Measurements from ENCODE around the gene CLUH.

CLUH gene

GRCh38 chr17:2749784-2750181 is 38.2 kb upstream of the CLUH start:
- TF ChIP-seq CTCF (IDR thresholded peaks at IDR 0.05), result no peak
- Histone ChIP-seq H3K4me3 (ENCODE audit: low read depth in 1 of 2, low read length in 1 of 2) (no peak overlapping the region), H3K27me3 (peaks cover 100% of the 10 kb centered on the region), H3K4me1 (ENCODE audit: control insufficient read depth in 1 of 2, insufficient read depth in 1 of 2, low read depth in 1 of 2, low read length in 1 of 2) (peaks cover 2 to 4% of the 10 kb centered on the region in 2 experiments), H3K36me3 (no peaks in the 10 kb centered on the region), H3K9me3 (no peaks in the 10 kb centered on the region), H3K27ac (no peak overlapping the region)

- peaks cover 100% of the 10 kb centered on the region for H3K27me3 ChIP-seq
- no peak for TF ChIP-seq CTCF (IDR thresholded peaks at IDR 0.05)
Observed at GRCh38 chr17:2749058-2749783, 37.7 kb upstream of the CLUH start, which contains the start of gene CCDC92B. TSS of gene CCDC92B (minus strand) at chr17:2749652. CDS start at chr17:2735145, 14,507 bp downstream.

GRCh38 chr17:2745317-2746037 is 33.9 kb upstream of the CLUH start:
- Histone ChIP-seq H3K4me3 (ENCODE audit: low read depth in 1 of 2, low read length in 1 of 2) (no peak overlapping the region), H3K27me3 (peaks cover 89% of the 10 kb centered on the region), H3K27ac (no peak overlapping the region), H3K36me3 (no peaks in the 10 kb centered on the region), H3K9me3 (no peaks in the 10 kb centered on the region), H3K4me1 (ENCODE audit: control insufficient read depth in 1 of 2, insufficient read depth in 1 of 2, low read depth in 1 of 2, low read length in 1 of 2) (peaks cover 2 to 4% of the 10 kb centered on the region in 2 experiments)
- no peak for TF ChIP-seq CTCF (IDR thresholded peaks at IDR 0.05)

More at GRCh38 chr17:2749058-2749783, 37.7 kb upstream of the CLUH start, which contains the start of gene CCDC92B:
- Histone ChIP-seq H3K36me3 (no peaks in the 10 kb centered on the region), H3K4me3 (ENCODE audit: low read depth in 1 of 2, low read length in 1 of 2) (no peak within 1 kb of the TSS), H3K9me3 (no peaks in the 10 kb centered on the region), H3K27ac (no peak within 1 kb of the TSS), H3K4me1 (ENCODE audit: control insufficient read depth in 1 of 2, insufficient read depth in 1 of 2, low read depth in 1 of 2, low read length in 1 of 2) (peaks cover 2 to 4% of the 10 kb centered on the region in 2 experiments)

- no peak overlapping the region for H3K4me3 ChIP-seq (ENCODE audit: low read depth in 1 of 2, low read length in 1 of 2)
- no peak overlapping the region for H3K27ac ChIP-seq
- no peaks in the 10 kb centered on the region for H3K36me3 ChIP-seq
- no peaks in the 10 kb centered on the region for H3K9me3 ChIP-seq
- H3K27me3 ChIP-seq, result peaks cover 22% of the 10 kb centered on the region
- H3K4me1 ChIP-seq (ENCODE audit: control insufficient read depth in 1 of 2, insufficient read depth in 1 of 2, low read depth in 1 of 2, low read length in 1 of 2), result no peaks in the 10 kb centered on the region
- no peak for TF ChIP-seq CTCF (IDR thresholded peaks at IDR 0.05)
Observed at GRCh38 chr17:2737693-2738092, 26.1 kb upstream of the CLUH start.

GRCh38 chr17:2736956-2737355 is 25.4 kb upstream of the CLUH start:
- H3K27ac ChIP-seq, result no peak overlapping the region
- no peaks in the 10 kb centered on the region for H3K9me3 ChIP-seq
- H3K4me1 ChIP-seq (ENCODE audit: control insufficient read depth in 1 of 2, insufficient read depth in 1 of 2, low read depth in 1 of 2, low read length in 1 of 2), result no peaks in the 10 kb centered on the region
- no peak overlapping the region for H3K4me3 ChIP-seq (ENCODE audit: low read depth in 1 of 2, low read length in 1 of 2)
- no peaks in the 10 kb centered on the region for H3K36me3 ChIP-seq
- peaks cover 15% of the 10 kb centered on the region for H3K27me3 ChIP-seq
- no peak for TF ChIP-seq CTCF (IDR thresholded peaks at IDR 0.05)
